Mononuclear cell (primary cell): ENCODE results near the gene USH2A. TPM values are rescaled to one million over a fixed set of nuclear protein-coding genes. Genes with fewer than 3 reads are reported as not detected.

Experiments
- H3K27me3 ChIP-seq: 2 replicates; pipeline ENCODE4 v1.6.0; 2011; ENCODE audit warnings: low read length, control low read depth; ENCODE audit not compliant: insufficient read depth
- H3K4me1 ChIP-seq: 2 replicates; pipeline ENCODE4 v1.5.1; 2011; ENCODE audit warnings: mild to moderate bottlenecking, low read length, control low read depth; ENCODE audit not compliant: insufficient read depth
- H3K4me3 ChIP-seq: 2 replicates; pipeline ENCODE4 v1.5.1; 2011; ENCODE audit warnings: mild to moderate bottlenecking, low read length, moderate library complexity
- H3K9me3 ChIP-seq: 2 replicates; pipeline ENCODE4 v1.5.1; 2011; ENCODE audit warnings: low read depth, mild to moderate bottlenecking, control low read depth, low read length
- total RNA-seq: library from RNA; depleted of rRNA; stranded (reverse); fragments of >200 nt; gene quantifications from one replicate; pipeline ENCODE4 v1.2.3, GENCODE V29; 2012

USH2A gene
- total RNA-seq, 1 donor: not detected

DNA sequence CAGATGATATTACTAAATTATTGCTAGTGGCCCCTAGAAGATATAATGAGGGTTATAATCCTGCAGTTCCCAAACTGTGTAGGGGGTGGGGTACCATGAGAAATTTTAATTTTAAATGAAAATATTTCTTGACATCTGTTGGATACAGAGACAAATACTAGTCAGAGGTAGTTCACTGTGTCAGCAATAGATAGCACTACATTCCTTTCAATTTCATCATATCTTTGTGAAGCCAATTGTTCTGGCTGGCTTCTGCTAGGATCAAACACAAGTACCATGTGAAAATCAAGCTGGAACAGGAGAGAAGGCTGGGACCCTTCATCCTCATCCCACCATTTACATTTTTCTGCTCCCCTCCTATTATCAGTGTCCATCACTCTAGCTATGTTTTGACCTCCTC lies 208.1 kb downstream of the USH2A start:
- no peaks in the 10 kb centered on the region for H3K27me3 ChIP-seq
- H3K4me3 ChIP-seq: no peak overlapping the region
- H3K4me1 ChIP-seq: no peaks in the 10 kb centered on the region
- H3K9me3 ChIP-seq: no peaks in the 10 kb centered on the region

DNA sequence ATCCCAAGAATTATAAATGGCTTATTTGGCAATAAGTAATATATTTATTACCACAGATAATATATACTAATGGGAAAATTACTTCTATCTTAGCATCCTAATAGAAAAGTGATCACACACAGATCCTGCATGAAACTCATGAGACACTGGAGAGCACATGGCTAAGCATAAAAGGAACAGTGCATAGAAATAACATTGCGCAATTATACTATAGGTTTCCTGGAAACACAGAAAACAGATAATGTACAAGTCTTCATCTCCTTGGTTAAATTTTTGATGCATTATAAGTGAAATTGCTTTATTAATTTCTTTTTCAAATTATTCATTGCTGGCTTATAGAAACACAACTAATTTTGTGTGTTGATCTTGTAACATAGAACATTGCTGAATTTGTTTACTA lies 210.4 kb downstream of the USH2A start:
- Histone ChIP-seq H3K9me3 (no peaks in the 10 kb centered on the region), H3K27me3 (no peaks in the 10 kb centered on the region), H3K4me3 (no peak overlapping the region), H3K4me1 (no peaks in the 10 kb centered on the region)

DNA sequence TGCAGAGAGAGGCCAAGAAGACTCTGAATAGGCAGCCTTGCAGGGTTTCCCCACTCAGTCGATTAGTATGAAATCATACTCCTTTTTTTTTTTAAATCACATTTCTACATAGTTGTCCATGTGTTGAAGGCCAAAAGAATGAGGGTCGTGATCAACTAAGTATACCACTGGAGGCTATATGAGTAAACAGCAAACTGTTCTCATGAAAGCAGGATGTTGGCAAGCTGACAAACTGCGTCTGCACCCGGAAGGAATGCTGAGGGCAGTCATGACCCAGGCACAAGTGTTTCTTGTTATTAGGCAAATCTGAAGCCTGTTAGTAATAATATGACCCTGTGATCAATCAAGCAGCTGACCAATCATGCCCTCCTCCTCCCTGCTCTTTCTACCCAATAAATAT lies 213.2 kb downstream of the USH2A start:
- no peaks in the 10 kb centered on the region for H3K27me3 ChIP-seq
- H3K4me1 ChIP-seq: no peaks in the 10 kb centered on the region
- no peak overlapping the region for H3K4me3 ChIP-seq
- no peaks in the 10 kb centered on the region for H3K9me3 ChIP-seq

DNA sequence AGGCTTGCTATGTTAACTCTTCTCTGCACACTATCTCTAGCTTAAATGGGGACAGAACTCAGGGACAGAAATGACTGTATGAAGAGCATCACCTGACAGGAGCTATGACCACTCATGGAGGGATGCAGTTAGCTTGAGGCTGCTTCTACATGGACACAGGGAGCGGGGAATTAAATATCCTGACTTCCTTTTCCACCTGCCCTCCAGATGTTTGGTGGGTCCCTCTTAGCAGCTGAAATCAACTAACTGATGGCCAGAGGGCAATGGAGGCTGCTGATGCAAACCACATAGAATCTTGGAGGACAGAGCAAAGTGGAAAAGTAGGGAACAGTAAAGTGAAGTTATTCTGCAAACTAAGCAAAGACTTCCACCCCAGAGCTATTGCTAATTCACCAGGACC lies 214.1 kb downstream of the USH2A start:
- Histone ChIP-seq H3K9me3 (no peaks in the 10 kb centered on the region), H3K4me3 (no peak overlapping the region), H3K4me1 (no peaks in the 10 kb centered on the region), H3K27me3 (no peaks in the 10 kb centered on the region)

DNA sequence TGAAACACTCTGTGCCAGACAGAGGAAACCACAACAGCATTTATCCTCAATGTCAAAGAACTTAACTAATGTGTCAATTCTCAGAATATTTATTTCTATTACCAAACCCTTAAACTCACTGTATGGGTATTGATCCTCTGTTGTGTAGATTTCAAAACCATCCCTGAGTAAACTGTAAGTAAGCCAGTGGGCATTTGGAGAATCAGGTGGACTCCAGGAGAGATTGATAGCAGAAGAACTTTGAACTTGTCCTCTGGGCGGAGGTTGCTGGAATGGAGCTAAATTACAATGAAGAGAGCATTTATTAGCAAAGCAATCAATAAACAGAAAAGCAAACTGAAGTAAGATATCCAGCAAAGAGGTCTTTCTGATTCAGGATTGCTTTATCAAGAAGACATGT lies 216.1 kb downstream of the USH2A start:
- no peak overlapping the region for H3K4me3 ChIP-seq
- no peaks in the 10 kb centered on the region for H3K27me3 ChIP-seq
- H3K4me1 ChIP-seq: no peaks in the 10 kb centered on the region
- no peaks in the 10 kb centered on the region for H3K9me3 ChIP-seq

DNA sequence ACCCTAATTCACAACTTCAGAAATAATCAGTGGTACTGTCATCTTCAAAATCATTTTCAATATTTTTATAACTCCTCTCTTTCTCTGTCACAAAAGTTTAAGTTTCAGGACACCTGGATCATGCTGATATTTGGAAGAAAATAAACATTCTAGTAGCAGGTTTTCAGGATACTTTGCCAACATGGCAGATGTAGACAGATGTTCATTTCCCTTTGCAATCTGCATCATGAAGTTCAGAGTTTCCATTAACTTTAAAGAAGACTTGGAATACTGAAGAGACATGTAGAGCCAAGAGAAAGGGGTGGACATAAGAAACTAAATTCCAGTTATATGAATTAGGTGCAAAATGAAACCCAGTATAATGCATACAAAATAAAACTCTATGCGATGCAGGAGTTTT lies 218.1 kb downstream of the USH2A start:
- Histone ChIP-seq H3K4me1 (no peaks in the 10 kb centered on the region), H3K9me3 (no peaks in the 10 kb centered on the region), H3K4me3 (no peak overlapping the region), H3K27me3 (no peaks in the 10 kb centered on the region)

DNA sequence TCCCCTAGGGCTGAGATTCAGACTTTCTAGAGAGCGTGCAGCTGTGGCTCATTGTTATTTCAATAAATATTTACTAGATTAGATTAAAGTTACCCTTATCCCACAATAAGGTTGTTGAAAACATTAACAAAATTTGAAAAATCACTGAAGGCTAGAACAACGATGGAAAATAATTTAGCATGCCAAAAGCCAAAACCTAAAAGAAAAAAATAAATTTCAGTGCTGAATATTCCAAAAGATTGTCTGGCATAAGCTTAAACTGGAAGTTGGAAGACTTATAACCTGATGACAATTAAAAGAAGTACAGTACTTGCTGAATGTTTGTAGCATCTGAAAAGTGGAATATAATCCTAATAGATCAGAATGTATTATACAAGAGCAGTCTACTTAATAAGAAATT lies 221.3 kb downstream of the USH2A start:
- H3K27me3 ChIP-seq: no peaks in the 10 kb centered on the region
- no peak overlapping the region for H3K4me3 ChIP-seq
- no peaks in the 10 kb centered on the region for H3K9me3 ChIP-seq
- no peaks in the 10 kb centered on the region for H3K4me1 ChIP-seq

DNA sequence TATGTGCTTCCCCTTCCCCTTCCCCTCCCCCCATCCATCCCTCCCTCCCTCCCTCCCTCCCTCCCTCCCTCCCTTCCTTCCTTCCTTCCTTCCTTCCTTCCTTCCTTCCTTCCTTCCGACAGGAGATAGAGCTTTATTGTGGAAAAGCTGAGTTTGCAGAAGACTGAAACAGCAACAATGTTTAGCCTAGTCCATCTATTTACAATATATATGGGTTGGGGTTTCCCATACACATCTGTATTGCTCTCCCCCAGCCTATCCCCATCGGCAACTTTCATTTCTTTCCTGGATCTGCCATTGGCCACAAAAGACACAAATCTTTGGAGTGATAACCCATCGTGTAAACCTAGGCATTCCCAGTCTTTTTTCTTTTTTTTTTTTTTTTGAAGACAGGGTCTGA lies 222.3 kb downstream of the USH2A start:
- Histone ChIP-seq H3K27me3 (no peaks in the 10 kb centered on the region), H3K4me3 (no peak overlapping the region), H3K9me3 (no peaks in the 10 kb centered on the region), H3K4me1 (no peaks in the 10 kb centered on the region)

DNA sequence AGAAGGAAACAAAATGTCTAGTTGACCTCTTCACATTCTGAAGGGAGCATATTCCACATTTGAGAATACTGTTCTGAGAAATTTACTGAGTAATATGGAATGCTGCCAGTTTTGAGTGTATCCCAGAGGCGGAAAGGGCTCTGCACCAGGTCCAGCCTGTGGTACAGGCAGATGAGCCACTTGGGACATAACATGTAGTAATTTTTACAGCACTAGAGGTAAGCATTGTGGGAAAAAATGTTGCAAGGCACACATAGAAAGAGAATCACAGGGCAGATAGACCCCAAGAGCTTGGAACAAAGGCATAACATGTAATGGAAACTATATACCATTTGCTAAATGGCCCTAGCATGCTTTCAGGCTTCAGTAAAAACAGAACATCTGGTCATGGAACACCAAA lies 228.5 kb downstream of the USH2A start:
- no peaks in the 10 kb centered on the region for H3K9me3 ChIP-seq
- no peaks in the 10 kb centered on the region for H3K27me3 ChIP-seq
- H3K4me1 ChIP-seq: no peaks in the 10 kb centered on the region
- H3K4me3 ChIP-seq: no peak overlapping the region

DNA sequence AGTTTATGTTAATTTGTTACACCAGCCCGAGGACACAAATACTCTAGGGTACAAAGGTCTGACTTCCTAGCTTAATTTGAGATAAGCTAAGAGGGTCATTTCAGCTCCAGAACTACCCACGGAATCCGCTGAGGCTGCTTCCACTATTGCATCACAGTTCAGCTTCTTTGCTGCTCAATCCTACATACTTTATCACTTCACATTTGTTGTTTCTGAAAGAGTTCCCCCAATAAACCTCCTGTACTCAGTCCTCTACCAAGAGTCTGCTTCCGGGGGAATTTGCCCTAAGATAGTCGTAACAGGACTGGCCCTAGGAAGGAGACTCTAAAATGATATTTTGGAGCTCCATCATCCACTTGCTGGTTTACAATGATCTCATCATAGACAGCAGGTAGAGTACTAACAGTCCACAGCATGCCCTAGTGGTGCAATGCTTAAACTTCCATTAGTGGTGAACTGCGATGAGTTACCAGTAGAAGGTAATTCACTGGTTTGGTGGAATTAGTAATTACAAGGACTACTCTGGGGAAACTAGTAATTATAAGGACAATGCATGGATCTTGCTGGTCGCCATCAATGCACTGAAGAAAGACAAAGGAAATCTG lies 229.3 kb downstream of the USH2A start:
- no peak overlapping the region for H3K4me3 ChIP-seq
- no peaks in the 10 kb centered on the region for H3K4me1 ChIP-seq
- no peaks in the 10 kb centered on the region for H3K27me3 ChIP-seq
- no peaks in the 10 kb centered on the region for H3K9me3 ChIP-seq

DNA sequence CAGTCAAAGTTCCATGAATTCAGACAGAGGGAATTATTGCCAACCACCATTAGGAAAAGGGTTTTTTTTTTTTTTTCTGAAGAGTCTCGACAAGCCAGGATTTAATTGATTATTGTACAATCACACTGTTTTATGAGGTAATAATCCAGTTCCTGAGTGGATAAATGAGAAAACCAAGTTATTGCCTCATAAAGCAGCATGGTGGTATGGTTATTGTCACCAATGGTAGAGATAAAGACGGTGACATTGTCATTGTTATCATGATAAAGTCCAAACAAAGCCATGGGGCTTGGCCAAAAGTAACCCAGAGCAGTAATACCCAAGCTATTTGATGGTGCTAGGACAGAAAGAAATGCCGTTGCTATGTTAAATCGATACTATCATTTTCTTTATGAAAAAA lies 232.8 kb downstream of the USH2A start:
- Histone ChIP-seq H3K4me1 (no peaks in the 10 kb centered on the region), H3K27me3 (no peaks in the 10 kb centered on the region), H3K9me3 (no peaks in the 10 kb centered on the region), H3K4me3 (no peak overlapping the region)

DNA sequence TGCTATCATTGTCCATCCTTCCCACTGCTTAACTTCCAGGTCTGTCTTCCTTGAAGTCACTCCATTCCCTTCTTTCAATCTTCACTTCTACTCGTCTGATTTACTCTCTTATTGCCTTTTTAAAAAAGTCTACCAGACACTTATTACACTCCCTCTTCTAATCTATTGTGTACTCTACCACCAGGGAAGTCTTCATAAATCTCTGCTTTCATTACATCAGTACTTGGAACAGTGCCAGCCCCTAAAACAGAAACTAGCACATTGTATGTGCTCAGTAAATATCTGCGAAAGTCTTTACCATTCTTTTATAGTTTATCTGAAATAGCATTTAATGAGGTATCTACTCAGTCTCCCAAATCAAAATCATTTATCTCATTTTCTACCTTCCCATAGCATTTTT lies 236.4 kb downstream of the USH2A start:
- Histone ChIP-seq H3K9me3 (no peaks in the 10 kb centered on the region), H3K4me3 (no peak overlapping the region), H3K4me1 (no peaks in the 10 kb centered on the region), H3K27me3 (no peaks in the 10 kb centered on the region)

DNA sequence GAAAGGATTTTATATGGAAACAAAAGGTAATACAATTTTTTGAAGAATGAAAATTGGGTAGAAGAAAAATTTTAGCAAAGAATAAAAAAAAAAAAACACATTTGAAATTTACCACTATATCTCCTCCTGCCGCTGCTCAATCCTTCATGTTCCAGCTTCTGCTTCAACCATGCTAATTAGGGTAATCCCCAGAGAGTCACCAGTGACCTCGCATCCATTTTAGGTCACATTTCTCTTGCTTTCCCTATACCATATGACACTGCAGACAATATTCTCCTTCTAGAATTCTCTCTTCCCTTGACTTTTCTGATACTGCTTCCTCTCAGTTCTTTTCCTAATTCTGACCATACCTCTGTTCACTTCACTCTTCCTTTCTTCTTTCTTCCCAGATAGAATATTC lies 237.1 kb downstream of the USH2A start:
- no peaks in the 10 kb centered on the region for H3K9me3 ChIP-seq
- no peaks in the 10 kb centered on the region for H3K4me1 ChIP-seq
- no peaks in the 10 kb centered on the region for H3K27me3 ChIP-seq
- no peak overlapping the region for H3K4me3 ChIP-seq

DNA sequence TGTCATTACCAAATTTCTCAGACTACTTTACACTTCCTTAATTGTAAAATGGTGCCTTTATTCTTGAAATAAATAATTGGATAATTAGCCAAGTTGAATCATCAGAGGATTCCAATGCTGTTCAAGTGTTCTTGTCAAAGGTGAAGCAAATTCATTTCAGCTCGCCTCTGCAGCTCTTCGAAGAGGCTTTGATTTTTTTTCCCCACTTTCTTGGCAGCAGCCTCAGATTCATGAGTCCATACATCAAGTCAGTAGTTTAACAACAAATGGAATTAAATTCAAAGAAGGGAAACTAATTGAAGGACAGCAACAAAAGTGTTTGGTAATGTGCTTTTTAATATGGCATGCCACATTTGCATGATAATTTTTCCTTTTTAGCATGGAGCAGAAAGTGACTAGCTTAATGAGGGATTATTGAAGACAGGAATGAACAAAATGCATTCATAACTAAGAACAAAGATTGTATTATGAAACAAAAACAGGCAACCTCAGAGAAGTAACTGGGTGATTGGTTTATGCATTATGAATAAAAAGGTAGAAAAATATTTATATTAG lies 239.0 kb downstream of the USH2A start:
- Histone ChIP-seq H3K4me3 (no peak overlapping the region), H3K4me1 (no peaks in the 10 kb centered on the region), H3K27me3 (no peaks in the 10 kb centered on the region), H3K9me3 (no peaks in the 10 kb centered on the region)

DNA sequence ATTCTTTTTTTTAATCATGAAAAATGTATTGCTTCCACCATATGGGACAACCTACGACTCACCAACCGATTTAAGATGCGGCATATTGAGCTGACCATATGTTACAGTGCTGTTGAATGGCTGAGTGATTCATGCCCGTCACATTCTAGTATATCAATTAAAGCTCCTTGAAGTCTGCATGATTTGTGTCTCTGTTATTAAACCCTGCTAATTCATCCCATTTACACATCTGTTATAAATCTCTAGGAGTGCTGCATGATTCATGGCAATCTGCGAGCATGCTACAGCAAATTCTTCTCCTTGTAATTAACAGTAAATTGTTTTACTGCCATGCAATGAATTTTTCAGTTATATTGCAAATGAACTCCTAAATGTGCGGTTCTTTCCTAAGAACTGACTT lies 239.8 kb downstream of the USH2A start:
- Histone ChIP-seq H3K4me1 (no peaks in the 10 kb centered on the region), H3K27me3 (no peaks in the 10 kb centered on the region), H3K9me3 (no peaks in the 10 kb centered on the region), H3K4me3 (no peak overlapping the region)

DNA sequence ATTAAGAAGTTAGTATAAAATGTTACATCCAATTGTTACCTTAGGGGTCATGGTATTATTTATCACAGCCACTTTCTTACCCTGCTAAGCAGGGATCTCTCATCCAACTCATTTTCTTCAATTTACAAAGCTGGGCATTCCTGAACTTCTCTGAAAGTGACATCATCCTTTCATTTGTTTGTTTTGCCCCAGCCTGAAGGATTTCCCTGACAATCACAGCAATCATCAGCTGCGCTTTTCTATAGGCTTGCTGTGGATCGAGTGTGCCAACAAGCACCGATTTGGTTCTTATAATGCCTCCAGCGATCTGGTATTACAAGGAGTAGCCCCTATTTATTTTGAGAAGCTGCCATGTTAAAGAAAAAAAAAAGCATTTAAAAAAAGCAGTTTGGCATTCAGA lies 240.2 kb downstream of the USH2A start:
- H3K4me3 ChIP-seq: no peak overlapping the region
- H3K4me1 ChIP-seq: no peaks in the 10 kb centered on the region
- no peaks in the 10 kb centered on the region for H3K9me3 ChIP-seq
- H3K27me3 ChIP-seq: no peaks in the 10 kb centered on the region
